Epithelial cell of prostate (primary cell): ENCODE data around the gene DSCAML1.

Experiments
- DNase-seq: peaks from one replicate; pipeline ENCODE4 v3.0.0-alpha.2; 2011; ENCODE audit warnings: low read depth, low spot score
- H3K27ac ChIP-seq: fragments of 450-650 bp; 2 replicates; pipeline ENCODE4 v1.5.1; 2017; ENCODE audit warnings: mild to moderate bottlenecking

The DSCAML1 gene

DNA sequence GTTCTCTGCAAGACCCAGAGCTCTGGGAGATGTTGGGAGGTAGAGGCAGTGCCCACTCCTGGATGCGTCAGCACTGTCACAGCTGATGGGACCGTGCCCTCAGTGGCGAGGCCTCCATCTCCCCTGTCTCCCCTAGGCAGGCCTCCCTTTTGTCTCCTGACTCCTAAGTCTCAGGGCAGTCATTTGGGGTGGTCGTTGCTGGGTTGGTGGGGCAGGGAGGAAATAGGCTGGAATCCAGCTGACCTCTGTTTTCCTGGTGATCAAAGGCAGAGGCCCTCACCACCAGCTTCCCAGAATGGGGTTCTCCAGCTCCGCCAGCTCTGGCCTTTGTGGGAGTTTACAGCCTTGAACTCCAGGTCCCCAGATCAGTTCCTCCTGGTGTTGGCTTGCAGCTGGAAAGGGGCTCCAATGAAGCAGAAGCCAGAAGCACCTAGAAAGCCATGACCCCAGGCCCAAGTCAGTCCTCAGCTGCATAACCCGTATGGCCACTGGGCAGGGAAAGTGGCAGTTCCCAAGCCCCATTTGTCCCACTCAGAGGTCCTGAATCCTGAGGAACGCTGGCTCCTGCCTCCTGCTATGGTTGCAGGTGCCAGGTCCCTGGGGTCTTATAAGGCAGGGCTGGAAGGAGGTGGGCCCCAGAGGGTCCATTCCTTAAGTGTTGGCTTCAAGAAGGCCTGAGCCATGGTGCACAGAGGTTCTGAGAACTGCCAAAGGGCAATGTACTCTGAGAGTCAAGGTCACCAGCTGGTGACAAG, 34.8 kb upstream of the DSCAML1 start:
- DNase-seq, result no peak
- no peak overlapping the region for H3K27ac ChIP-seq

DNA sequence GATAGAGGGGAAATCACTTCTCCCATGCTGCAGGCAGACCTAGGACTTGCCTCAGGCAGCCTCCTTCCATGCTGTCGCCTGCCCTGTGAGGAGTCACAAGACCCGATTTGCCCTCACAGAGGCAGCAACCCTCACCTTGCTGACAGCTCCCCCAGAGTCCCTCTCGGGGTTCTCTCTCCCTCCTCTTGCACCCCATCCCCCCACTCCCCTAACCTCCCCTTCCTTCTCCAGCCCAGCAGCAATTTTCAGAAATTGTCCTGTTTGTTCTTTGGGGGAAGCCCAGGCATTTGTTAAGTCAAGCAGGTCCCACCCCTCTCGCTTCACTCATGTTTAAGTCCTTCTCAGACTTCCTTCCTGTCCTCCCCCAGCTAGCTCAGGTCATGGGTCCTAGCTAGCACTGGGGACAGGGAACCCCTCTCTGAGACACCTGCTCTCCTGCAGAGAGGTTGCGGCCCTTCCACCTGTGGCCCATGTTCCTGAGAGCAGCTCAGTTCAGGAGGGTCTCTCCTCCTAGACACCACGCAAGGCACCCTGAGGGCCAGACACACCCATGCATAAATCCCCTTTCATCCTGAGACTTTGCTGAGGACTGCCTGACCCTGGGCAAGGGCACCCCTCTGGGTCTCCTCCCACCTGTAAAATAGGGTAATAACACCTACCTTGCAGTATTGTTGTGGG, 33.8 kb upstream of the DSCAML1 start:
- no peak overlapping the region for H3K27ac ChIP-seq
- DNase-seq, result no peak

DNA sequence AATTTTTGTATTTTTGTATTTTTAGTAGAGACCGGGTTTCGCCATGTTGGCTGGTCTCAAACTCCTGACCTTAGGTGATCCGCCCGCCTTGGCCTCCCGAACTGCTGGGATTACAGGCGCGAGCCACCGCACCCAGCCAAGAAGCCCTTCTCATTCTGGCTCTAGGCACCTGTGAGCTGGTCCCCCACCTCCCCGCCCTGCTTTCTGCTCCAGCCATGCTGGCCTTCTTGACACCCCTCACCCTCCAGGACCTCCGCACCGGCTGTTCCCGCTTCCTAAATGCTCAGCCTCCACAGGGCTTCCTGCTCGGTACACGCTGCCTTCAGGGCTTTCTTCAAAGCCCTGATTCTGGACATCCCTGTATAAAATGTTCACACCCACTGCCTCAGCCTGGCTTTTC, 33.1 kb upstream of the DSCAML1 start:
- H3K27ac ChIP-seq, result no peak overlapping the region
- no peak for DNase-seq

DNA sequence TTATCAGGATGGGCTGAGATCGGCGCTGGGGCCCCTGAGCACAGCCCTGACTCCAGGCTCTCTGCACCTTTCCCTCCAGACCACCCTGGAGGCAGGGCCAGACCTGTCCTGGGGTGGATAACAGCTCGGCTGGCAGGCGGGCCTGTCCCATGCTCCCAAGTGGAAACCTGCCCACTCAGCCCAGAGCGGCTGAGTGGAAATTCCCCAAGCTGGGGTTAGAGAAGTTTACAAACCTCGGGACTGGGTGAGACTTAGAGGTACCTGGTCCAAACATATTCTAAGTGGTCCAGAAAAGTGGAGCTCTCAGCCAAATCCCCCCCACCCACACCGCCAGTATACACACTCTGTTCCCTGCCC, 32.3 kb upstream of the DSCAML1 start:
- DNase-seq, result no peak
- H3K27ac ChIP-seq, result no peak overlapping the region

DNA sequence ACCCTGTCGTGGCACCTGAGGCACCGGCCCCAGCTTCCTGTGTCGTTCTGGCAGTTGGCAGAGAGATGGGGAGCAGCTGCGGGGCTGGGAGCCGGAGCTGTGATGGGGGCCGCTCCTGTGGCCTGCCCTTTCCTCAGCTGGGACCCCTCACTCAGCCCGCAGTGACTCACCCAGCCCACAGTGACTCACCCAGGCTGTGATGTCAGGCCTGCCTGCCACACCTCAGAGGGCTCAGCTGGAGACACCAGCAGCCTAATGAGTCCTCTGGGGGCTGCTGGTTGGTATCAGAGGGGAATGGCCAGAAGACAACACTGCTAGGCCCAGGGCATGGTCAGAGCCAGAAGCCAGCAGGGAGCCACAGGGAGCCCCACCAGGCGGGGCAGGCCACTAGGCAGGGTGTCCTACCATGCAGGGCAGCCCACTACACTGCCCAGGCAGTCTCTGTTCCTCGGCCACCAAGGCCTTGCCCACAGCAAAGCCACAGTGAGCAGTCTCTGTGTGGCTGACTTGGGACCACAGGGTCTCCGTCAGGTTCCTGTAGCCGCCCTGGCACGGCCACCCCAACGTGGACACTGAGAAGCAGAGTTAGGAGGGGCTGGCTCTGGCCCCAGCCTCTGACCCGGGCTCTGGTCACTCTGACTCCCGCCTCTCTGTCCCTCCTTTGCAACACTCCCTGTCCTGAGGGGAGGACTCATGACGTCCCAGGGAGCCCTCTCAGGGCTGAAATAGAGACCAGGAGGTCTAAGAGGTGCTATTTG, 31.8 kb upstream of the DSCAML1 start:
- no peak overlapping the region for H3K27ac ChIP-seq
- DNase-seq, result no peak

DNA sequence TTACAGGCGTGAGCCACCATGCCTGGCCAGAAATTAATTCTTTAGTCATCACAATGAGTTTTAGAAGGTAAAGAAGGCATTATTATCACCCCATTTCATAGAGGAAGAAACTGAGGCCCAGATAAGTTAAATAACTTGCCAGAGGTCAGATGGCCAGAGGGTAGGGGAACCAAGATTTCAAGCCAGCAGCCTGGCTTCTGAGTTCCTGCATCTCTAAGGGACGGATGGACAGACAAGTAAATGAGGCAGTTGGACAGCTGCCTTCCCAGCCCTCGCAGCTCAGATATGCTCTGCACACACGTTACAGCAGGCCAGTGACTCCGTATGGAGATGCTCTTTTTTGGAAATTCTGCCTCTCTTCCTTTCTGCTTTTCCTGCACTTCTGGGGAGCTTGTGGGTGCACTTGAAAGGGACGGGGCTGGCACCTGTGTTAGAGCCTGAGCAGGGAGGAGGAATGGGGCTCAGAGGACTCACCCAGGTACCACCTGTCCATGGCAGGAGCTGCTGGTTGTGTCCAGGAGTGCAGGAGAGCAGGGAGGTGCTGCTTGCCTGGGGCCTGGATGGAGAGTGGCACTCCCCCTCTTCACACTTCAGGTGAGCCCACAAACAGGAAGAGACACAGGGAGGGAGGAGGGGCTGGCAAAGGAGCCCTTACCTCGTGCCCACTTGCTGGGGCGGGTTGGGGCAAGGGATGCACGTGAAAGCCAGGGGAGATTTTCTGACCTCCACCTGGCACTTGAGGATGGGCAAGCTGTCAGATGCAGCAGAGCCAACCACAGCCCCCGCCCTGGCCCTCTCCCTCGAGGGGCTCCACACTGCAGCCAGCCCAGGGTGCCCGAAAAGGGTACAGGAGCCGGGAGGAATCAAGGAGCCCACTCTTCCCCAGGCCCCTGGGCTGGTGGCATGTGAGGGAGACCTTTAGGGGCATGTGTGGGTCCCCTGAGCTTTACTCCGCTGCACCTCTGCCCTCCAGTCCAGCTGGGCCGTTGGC, 30.8 kb upstream of the DSCAML1 start:
- no peak for DNase-seq
- no peak overlapping the region for H3K27ac ChIP-seq

DNA sequence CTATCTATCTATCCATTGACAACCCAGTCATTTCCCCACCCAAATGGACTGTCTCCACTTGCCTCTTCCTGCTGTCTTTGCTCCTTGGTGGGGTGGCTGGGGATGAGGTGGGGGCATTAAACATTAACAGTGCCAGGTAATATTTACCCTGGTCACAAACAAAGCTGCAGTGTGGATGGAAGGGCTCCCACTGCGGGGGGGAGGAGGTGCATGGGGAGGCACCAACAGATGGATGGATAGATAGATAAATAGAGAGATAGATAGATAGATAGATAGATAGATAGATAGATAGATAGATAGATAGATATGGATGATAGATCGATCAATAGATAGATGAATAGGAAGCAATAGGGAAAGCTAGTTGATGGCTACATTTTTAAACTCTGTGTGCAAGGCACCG, 29.8 kb upstream of the DSCAML1 start:
- DNase-seq, result no peak
- no peak overlapping the region for H3K27ac ChIP-seq

DNA sequence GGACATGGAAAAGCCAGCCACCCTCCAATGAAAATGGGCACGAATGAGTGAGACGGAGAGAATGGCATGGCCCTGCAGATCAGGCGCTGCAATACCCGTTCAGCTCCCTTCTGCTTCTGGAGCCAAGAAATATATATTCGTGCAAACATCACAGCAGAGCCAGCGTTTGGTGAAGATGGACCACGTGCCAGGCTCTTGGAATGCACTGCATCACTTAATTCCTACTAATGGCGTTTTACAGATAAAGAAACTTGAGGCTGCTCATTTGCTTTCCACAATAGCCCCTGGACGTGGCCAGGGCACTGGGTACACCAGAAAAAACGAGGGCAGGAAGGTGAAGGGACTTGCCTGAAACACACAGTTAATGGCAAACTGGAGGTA, 29.2 kb upstream of the DSCAML1 start:
- no peak for DNase-seq
- no peak overlapping the region for H3K27ac ChIP-seq

DNA sequence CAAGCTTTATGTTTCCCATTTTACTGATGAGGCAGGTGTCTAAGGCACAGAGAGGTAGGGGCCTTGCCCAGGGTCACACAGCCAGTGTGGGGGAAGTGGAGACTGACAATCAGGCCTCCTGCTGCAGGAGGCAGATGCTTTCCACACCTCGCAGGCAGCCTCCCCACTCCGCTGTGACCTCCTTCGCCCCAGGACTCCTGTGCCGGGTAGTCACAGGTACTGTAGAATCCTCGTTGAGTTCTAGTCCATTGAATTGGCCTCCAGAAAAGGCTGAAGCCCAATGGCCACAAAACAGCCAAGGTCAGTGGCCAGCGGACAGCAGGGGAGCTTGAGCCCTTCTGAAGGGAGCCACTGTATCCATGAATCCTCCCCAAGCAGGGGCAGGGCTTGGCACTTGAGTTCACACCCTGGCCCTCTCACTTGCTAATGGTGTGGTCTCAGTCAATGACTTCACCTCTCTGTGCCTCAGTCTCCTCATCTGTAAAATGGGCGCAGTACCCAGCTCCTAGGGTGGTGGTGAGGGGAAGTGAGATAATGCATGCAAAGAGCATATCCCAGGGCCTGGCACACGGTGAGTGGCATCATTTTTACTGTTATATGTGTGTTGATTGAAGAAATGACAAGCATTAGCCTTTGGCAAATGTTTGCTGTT, 28.6 kb upstream of the DSCAML1 start:
- no peak overlapping the region for H3K27ac ChIP-seq
- DNase-seq, result no peak

DNA sequence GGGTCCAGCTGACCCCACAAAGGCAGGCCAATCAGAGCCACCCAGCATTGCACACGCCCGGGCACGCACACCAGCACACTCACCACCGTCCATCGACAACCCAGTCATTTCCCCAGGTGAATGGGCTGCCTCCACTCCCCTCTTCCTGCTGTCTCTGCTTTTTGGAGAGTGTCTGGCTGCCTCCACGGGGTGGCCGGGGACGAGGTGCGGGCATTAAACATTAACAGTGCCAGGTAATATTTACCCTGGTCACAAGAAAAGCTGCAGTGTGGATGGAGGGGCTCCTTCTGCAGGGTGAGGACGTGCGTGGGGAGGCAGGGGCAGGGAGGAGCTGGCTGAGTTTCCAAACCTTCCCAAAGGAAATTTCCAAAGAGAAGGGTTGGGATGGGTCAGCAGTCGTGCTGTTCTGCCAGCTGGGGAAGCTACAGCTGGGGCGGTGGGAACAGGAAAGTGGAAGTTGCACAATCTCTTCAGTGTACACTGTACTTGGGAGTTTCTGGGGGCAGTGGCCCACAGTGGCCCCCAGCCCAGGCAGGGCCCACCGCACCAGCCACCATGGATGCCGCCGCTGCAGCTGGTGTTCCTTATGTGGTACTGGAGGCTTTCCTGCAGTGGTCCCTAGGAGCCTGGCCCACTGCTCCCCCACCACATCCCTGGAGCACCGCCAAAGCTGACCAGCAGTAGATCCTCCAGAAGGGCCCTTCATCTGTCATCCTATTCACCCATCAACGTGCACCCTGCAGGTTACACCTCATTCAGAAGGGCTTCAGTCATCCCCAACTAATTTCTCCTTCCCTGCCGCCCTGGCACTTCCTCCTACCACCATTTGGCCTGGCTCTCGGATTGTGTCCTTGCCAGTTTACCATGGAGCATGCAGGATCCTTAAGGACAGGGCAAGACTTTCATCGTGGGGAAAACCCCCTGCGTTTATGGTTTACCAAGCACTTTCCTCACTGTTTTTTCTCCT, 27.8 kb upstream of the DSCAML1 start, which contains the start of gene FXYD2:
Gene FXYD2 (minus strand): TSS at position 174 of the 967 bp plus-strand sequence. CDS start 66 bp downstream, at position 108.
- no peak for DNase-seq
- no peak within 1 kb of the TSS for H3K27ac ChIP-seq

DNA sequence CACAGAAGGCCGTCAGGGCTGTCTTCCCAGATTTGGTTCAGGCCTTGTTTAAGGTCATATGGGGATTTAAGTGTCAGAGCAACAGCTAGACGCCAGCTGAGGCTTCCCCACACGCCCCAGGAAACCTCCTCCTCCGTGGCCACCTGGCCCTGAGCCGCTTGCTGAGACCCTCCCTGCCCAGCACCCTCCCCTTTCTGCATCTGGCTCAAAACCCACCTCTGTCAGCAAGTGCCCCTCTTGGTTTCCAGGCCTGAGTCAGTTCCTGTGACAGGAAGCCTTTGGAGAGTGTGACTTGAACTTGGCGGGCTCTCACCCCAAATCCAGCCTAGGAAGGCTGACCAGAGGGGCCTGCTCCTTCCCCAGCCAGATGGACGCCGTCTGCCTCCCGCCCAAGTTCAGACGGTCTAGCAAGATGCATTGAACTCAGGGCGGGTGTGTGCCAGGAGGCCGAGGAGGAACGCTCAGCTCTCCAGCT, 27.0 kb upstream of the DSCAML1 start:
- no peak for DNase-seq
- no peak overlapping the region for H3K27ac ChIP-seq

DNA sequence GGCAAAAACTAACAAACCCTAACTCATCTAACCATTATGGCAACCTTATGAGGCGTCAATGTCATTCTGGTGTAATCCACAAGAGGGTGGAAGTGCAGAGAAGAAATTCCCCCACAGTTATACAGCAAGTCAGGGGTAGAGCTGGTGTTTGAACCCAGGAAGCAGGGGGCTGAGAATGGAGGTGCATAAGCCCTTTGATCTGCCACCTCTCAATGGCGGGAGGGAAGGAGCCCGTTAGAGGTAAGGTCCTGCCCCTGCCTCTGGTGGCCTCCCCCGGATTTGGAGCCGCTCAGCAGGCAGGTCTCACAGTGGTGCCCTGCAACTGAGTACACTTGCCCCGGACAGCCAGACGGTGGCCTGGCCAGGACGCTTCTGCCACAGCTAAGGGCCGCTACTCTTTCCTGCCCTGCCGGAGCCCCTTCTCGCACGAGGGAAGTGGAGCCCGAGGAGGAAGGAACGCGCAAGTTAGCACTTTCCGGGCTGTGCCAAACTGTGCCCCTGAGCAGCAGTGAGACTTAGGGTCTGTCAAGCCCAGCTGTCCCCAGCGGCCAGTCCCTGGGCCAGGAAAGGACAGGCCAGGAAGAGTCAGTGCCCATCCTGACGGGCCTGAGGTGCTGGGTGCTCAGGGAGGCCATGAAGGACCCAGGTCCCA, 26.4 kb upstream of the DSCAML1 start:
- H3K27ac ChIP-seq, result no peak overlapping the region
- DNase-seq, result no peak

DNA sequence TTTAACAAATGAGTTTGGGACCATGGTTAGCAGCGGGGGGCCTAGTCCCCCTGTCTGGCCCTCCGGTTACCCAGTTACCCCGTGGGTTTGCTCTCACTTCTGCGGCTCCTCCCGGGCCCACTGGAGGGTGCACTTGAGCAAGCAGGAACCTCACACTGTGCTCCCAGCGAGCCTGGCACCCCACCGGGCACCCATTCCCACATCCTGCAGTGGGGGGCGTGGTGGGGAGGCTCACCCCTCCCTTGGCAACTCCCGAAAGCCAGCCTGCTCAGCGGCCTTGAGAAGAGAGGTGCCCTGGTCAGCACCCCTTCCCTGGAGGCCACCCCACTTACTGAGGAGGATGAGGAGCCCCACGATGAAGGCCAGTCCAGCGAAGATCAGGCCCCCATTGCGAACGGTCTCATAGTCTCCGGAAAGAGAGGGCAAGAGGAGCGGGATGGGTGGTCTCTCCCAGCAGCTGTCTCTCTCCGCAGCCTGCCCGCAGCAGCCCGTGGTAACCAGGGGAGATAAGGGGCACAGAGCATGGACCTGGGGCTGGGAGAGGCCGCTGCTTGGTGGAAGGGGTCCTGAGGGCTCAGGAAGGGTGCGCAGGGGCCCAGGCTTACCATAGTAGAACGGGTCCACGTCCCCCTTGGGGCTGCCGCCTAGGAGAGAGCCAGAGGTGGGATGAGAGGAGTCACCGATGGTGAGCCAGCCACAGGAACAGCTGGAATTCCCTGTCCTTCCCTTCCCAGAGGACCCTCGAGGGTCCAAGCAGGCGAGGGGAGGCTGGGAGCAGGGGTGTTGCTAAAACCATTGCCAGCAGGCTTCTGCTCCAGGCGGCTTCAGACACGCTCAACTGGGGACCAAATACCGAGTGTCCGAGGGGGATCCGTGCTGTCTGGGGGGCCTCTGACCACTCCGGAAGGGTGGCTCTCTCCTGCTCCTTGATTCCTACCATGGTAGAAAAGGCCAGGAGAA, 25.3 kb upstream of the DSCAML1 start:
- no peak for DNase-seq
- H3K27ac ChIP-seq, result no peak overlapping the region

DNA sequence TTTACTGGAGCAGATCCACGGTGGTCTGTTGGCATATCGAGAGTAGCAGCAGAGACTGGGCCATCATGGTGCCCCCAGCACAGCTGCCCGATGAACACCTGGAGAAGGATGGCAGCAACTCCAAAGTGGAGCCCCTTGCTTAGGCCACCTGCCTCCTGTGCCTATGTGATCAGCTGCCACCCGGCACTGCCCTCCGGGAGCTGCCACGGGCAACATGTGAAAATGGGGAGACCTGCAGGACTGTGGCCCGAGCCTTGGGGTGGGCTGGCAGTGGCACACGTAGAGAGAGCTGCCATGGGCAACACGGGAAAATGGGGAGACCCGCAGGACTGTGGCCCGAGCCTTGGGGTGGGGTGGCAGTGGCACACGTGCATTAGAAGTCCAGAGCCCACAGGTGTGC, 24.4 kb upstream of the DSCAML1 start:
- DNase-seq, result no peak
- H3K27ac ChIP-seq, result no peak overlapping the region

DNA sequence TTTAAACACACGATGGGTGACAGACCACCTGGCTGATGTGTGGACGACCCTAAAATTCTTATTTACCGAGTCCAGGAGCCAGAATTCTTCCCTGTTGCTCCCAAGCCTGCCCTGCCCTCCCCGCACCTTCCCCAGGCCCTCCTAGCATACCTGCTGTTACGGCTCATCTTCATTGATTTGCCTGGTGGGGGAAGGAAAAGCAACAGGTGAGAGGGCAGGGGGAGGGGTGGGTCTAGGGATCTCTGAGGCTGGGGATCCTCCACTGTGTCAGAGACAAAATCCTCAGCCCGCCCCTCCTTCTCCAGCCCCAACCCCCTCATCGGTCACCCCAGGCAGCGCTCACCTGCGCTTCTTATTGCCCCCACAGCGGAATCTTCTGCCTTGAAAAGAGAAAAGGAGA, 23.5 kb upstream of the DSCAML1 start:
- no peak for DNase-seq
- H3K27ac ChIP-seq, result no peak overlapping the region

DNA sequence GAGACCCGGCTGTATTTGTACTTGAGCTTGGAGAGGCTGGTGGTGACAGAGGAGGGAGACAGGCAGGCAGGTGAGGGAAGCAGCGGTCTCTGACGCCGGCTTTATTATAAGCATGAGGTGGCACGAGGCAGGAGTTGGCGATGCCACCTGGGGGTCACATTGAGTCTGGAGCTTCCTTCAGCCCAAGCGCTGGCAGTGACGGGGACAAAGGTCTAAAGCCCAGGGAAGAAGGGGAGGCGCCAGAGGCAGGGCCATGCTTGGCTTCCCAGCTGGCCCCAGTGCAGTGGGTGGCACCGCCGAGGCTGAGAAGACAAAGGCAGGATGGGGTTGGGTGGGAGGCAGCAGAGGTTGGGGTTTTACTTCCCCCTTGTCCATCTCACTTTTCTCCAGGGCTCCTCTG, 23.1 kb upstream of the DSCAML1 start:
- DNase-seq, result no peak
- H3K27ac ChIP-seq, result no peak overlapping the region
